Posterior cingulate gyrus (tissue), 11 donors: ENCODE data around the gene L3MBTL2.
A peak's percentile ranks its signal among the peaks of the same experiment; 100 is the strongest.
"Not testable (repeated sequence)": the region's sequence is repeated elsewhere in the genome, so short reads cannot be mapped to it uniquely, and the experiment has no call there.

Source experiments
- DNase-seq, 10 donors: peaks; one replicate each; pipeline versions ENCODE4 v3.0.0 to v3.0.0-alpha.2; 2020 to 2021; ENCODE audit warnings: mixed read lengths in 3 of 10
- intact Hi-C: fragments of 100-400 bp; cut with DNase I; formaldehyde crosslinking; loops from one replicate; pipeline ENCODE4 v1.15.1; 2023

Gene L3MBTL2

GRCh38 chr22:41204992-41205900, at the start of gene L3MBTL2:
Gene L3MBTL2, plus strand, starts transcription at chr22:41205312. Its CDS starts 51 bp downstream, at chr22:41205363.
- intact Hi-C loops = no loop called here
- peak; percentile 98 to 100 (median 100) for DNase-seq

- intact Hi-C loops = no loop called here
- DNase-seq = no peak
These were observed 48.0 kb upstream of the L3MBTL2 start for GRCh38 chr22:41157083-41157482.

- intact Hi-C loops = no loop called here
- no peak for DNase-seq
These were observed 36.0 kb upstream of the L3MBTL2 start for GRCh38 chr22:41169157-41169556.

- intact Hi-C loops = no loop called here
- DNase-seq = no peak
These were observed 33.1 kb upstream of the L3MBTL2 start for GRCh38 chr22:41171996-41172395.

- intact Hi-C loops = no loop called here
- DNase-seq = no peak
These were observed 29.6 kb upstream of the L3MBTL2 start for GRCh38 chr22:41175546-41175945.

GRCh38 chr22:41177040-41177621, 28.0 kb upstream of the L3MBTL2 start:
- DNase-seq = peak in 1 of 10 donors; percentile 84
- intact Hi-C loops = no loop called here

GRCh38 chr22:41177622-41178424, 27.3 kb upstream of the L3MBTL2 start:
- DNase-seq = no peak
- intact Hi-C loops = no loop called here

GRCh38 chr22:41178425-41178975, 26.6 kb upstream of the L3MBTL2 start:
- intact Hi-C loops = no loop called here
- DNase-seq = peak; percentile 52 to 93 (median 65)

- intact Hi-C loops, DNase-seq: not testable (repeated sequence)
These were observed 24.8 kb upstream of the L3MBTL2 start for GRCh38 chr22:41180362-41180761.

GRCh38 chr22:41180926-41181325, 24.2 kb upstream of the L3MBTL2 start:
- intact Hi-C loops = no loop called here
- no peak for DNase-seq

- DNase-seq = no peak
- intact Hi-C loops = no loop called here
These were observed 23.5 kb upstream of the L3MBTL2 start for GRCh38 chr22:41181349-41182241.

- intact Hi-C loops = no loop called here
- DNase-seq = no peak
These were observed 20.4 kb upstream of the L3MBTL2 start for GRCh38 chr22:41184679-41185078.

GRCh38 chr22:41191467-41191866, 13.6 kb upstream of the L3MBTL2 start:
- DNase-seq = no peak
- intact Hi-C loops = no loop called here

- intact Hi-C loops = no loop called here
- DNase-seq = peak in 1 of 10 donors; percentile 24
These were observed 11.3 kb upstream of the L3MBTL2 start for GRCh38 chr22:41193829-41194228.

- DNase-seq = peak; percentile 73 to 98 (median 85)
- intact Hi-C loops = loop anchor here (5.0 kb wide), 2 partner anchors 105 to 245 kb away; partner anchors contain the start of genes EP300 and RBX1
These were observed 7.8 kb upstream of the L3MBTL2 start for GRCh38 chr22:41197038-41197972.

GRCh38 chr22:41198027-41198580, 7.0 kb upstream of the L3MBTL2 start:
- DNase-seq = peak in 5 of 10 donors; percentile 23 to 87 (median 84)

GRCh38 chr22:41201141-41201540, 4.0 kb upstream of the L3MBTL2 start:
- intact Hi-C loops = no loop called here
- DNase-seq = peak in 2 of 10 donors; percentile 14 to 20

More at GRCh38 chr22:41198027-41198580, 7.0 kb upstream of the L3MBTL2 start:
- intact Hi-C loops = loop anchor here (5.0 kb wide), 2 partner anchors 106 to 246 kb away; partner anchors contain the start of genes EP300 and RBX1

GRCh38 chr22:41203118-41203517, 2.0 kb upstream of the L3MBTL2 start:
- no peak for DNase-seq
- intact Hi-C loops = no loop called here
